ENCODE results near the gene ARHGEF3. TPM values are rescaled to one million over a fixed set of nuclear protein-coding genes. Genes with fewer than 3 reads are reported as not detected.

The ARHGEF3 gene
- total RNA-seq, 1 donor from 2014 or later = 17.4 TPM

DNA sequence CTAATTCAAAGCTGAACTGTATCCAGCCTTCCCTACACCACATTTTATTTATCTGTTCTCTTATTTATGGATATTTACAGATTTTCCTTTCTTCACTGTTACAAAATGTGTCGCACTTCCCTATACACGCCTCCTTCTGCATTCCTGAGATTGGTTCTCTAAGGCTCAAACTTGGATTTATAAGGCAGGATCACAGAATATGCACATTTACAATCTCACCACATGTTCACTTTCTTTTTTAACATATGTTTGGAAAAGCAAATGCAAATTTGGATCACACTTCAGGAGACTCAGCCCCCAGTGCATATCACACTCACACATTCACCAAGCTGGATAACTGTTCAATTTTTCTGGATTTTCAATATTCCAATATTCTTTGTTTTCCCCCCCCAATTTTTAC is 31.8 kb upstream of the ARHGEF3 start:
- no peak overlapping the region for H3K4me3 ChIP-seq
- H3K9me3 ChIP-seq = no peaks in the 10 kb centered on the region
- H3K27ac ChIP-seq = no peak overlapping the region
- no peaks in the 10 kb centered on the region for H3K4me1 ChIP-seq
- TF ChIP-seq POLR2AphosphoS5 (IDR thresholded peaks at IDR 0.05; ENCODE audit: insufficient read depth in 1 of 2, low read depth in 1 of 2) (no peak), POLR2A (IDR thresholded peaks at IDR 0.05) (no peak)
- TF ChIP-seq, protein P1, sequence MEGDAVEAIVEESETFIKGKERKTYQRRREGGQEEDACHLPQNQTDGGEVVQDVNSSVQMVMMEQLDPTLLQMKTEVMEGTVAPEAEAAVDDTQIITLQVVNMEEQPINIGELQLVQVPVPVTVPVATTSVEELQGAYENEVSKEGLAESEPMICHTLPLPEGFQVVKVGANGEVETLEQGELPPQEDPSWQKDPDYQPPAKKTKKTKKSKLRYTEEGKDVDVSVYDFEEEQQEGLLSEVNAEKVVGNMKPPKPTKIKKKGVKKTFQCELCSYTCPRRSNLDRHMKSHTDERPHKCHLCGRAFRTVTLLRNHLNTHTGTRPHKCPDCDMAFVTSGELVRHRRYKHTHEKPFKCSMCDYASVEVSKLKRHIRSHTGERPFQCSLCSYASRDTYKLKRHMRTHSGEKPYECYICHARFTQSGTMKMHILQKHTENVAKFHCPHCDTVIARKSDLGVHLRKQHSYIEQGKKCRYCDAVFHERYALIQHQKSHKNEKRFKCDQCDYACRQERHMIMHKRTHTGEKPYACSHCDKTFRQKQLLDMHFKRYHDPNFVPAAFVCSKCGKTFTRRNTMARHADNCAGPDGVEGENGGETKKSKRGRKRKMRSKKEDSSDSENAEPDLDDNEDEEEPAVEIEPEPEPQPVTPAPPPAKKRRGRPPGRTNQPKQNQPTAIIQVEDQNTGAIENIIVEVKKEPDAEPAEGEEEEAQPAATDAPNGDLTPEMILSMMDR (IDR thresholded peaks at IDR 0.05) = no peak
- H3K36me3 ChIP-seq = no peaks in the 10 kb centered on the region
- intact Hi-C loops (cut with DNase I) = no loop called here
- no peaks in the 10 kb centered on the region for H3K27me3 ChIP-seq
- no peak for DNase-seq (ENCODE audit: extremely low spot score in 2 of 2)

DNA sequence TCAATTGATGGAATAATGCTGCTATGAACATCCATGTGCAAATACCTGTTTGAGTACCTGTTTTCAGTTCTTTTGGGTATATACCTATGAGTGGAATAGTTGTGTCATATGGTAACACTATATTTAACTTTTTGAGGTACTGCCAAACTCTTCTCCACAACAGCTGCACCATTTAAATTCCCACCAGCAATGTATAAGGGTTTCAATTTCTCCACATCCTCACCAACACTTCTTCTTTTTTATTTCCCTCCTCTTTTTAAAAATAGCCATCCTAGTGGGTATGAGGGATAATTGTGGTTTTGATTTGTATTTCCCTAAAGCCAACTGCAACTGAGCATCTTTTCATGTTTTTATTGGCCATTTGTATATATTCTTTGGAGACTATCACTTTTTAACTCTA is 31.3 kb upstream of the ARHGEF3 start:
- DNase-seq (ENCODE audit: extremely low spot score in 2 of 2) = no peak
- Histone ChIP-seq H3K36me3 (no peaks in the 10 kb centered on the region), H3K4me1 (no peaks in the 10 kb centered on the region), H3K27me3 (no peaks in the 10 kb centered on the region), H3K27ac (no peak overlapping the region), H3K4me3 (no peak overlapping the region), H3K9me3 (no peaks in the 10 kb centered on the region)
- intact Hi-C loops (cut with DNase I) = no loop called here
- TF ChIP-seq, protein P1 (IDR thresholded peaks at IDR 0.05) = no peak
- no peak for TF ChIP-seq POLR2A (IDR thresholded peaks at IDR 0.05)
- TF ChIP-seq POLR2AphosphoS5 (IDR thresholded peaks at IDR 0.05; ENCODE audit: insufficient read depth in 1 of 2, low read depth in 1 of 2) = no peak

DNA sequence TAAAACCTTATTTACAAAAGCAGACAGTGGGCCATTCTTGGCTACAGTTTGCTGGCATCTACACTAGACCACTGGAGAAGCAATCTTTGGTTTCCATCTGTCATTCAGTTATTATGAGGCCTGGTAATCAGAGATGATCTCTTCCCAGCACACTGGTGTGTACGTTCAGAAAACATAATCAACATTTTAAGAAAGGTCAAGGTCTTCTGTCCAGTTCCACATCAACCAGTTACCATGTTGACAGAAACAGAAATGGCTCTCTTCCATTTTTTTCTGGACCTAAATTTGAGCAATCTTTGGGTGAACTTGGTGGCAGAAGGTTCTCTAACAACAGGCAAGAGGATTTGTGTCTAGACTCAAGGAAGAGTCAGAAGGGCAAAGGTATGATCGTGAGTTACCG is 29.8 kb upstream of the ARHGEF3 start:
- H3K27ac ChIP-seq = no peak overlapping the region
- no peaks in the 10 kb centered on the region for H3K4me1 ChIP-seq
- no peaks in the 10 kb centered on the region for H3K27me3 ChIP-seq
- DNase-seq (ENCODE audit: extremely low spot score in 2 of 2) = no peak
- H3K4me3 ChIP-seq = no peak overlapping the region
- TF ChIP-seq POLR2AphosphoS5 (IDR thresholded peaks at IDR 0.05; ENCODE audit: insufficient read depth in 1 of 2, low read depth in 1 of 2) (no peak), POLR2A (IDR thresholded peaks at IDR 0.05) (no peak)
- TF ChIP-seq, protein P1 (IDR thresholded peaks at IDR 0.05) = no peak
- intact Hi-C loops (cut with DNase I) = no loop called here
- H3K36me3 ChIP-seq = no peaks in the 10 kb centered on the region
- H3K9me3 ChIP-seq = no peaks in the 10 kb centered on the region

DNA sequence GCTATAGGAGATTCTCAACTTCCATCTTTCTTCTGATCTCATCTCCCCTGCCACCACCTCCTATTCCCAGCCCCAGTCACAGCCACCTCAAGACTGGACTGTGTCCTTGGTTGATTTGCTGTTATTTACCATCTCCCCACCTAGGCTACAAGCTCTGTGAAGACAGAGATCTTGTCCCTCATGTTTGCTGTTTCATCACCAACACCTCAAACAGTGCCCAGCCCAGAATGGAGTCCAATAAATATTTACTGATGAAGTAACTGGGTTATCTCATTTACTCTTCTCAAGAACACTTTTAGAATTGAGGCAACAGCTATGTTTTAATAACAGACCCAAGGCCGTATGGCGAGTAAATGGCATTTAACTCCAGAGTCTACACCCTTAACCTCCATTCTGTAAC is 29.1 kb upstream of the ARHGEF3 start:
- no peaks in the 10 kb centered on the region for H3K36me3 ChIP-seq
- DNase-seq (ENCODE audit: extremely low spot score in 2 of 2) = no peak
- H3K9me3 ChIP-seq = no peaks in the 10 kb centered on the region
- no peaks in the 10 kb centered on the region for H3K27me3 ChIP-seq
- intact Hi-C loops (cut with DNase I) = no loop called here
- peaks cover 6% of the 10 kb centered on the region for H3K4me1 ChIP-seq
- no peak for TF ChIP-seq POLR2A (IDR thresholded peaks at IDR 0.05)
- no peak for TF ChIP-seq POLR2AphosphoS5 (IDR thresholded peaks at IDR 0.05; ENCODE audit: insufficient read depth in 1 of 2, low read depth in 1 of 2)
- TF ChIP-seq, protein P1 (IDR thresholded peaks at IDR 0.05) = no peak
- H3K4me3 ChIP-seq = no peak overlapping the region
- H3K27ac ChIP-seq = no peak overlapping the region

DNA sequence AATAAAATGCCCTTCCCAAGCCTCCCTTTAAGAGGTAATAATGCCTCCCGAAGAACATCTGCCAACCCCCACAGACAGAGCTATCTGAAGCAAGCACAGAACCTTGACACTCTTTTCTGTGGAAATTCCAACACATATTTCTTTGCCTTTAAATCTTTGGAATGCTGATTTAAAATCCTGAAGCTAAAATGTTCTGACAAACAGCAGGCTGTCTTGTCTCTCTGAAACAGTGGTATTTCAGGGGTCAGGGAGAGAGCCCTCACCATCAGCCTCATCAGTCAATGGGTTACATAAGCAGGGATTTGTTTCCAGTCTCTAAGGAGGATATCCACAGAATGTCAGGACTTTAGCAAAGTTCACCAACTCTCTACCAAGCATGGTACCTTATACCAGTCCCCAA is 27.8 kb upstream of the ARHGEF3 start:
- intact Hi-C loops (cut with DNase I) = no loop called here
- DNase-seq (ENCODE audit: extremely low spot score in 2 of 2) = no peak
- H3K27ac ChIP-seq = no peak overlapping the region
- H3K27me3 ChIP-seq = no peaks in the 10 kb centered on the region
- H3K9me3 ChIP-seq = no peaks in the 10 kb centered on the region
- no peak overlapping the region for H3K4me3 ChIP-seq
- no peaks in the 10 kb centered on the region for H3K36me3 ChIP-seq
- TF ChIP-seq POLR2A (IDR thresholded peaks at IDR 0.05) (no peak), POLR2AphosphoS5 (IDR thresholded peaks at IDR 0.05; ENCODE audit: insufficient read depth in 1 of 2, low read depth in 1 of 2) (no peak)
- TF ChIP-seq, protein P1 (IDR thresholded peaks at IDR 0.05) = no peak
- H3K4me1 ChIP-seq = peaks cover 19% of the 10 kb centered on the region
